Pulmonary artery endothelial cell (primary cell): ENCODE results near the gene COPA. TPM values are rescaled to one million over a fixed set of nuclear protein-coding genes. Genes with fewer than 3 reads are reported as not detected.

Experiments
- DNase-seq: peaks from one replicate; pipeline ENCODE4 v3.0.0-alpha.2; 2011; ENCODE audit warnings: low read depth, low spot score
- total RNA-seq: library from RNA; depleted of rRNA; stranded (reverse); fragments of >200 nt; gene quantifications from 2 replicates; pipeline ENCODE4 v1.2.3, GENCODE V29; 2014

The COPA gene
- total RNA-seq, 1 donor from 2014 or later = 334 TPM

DNA sequence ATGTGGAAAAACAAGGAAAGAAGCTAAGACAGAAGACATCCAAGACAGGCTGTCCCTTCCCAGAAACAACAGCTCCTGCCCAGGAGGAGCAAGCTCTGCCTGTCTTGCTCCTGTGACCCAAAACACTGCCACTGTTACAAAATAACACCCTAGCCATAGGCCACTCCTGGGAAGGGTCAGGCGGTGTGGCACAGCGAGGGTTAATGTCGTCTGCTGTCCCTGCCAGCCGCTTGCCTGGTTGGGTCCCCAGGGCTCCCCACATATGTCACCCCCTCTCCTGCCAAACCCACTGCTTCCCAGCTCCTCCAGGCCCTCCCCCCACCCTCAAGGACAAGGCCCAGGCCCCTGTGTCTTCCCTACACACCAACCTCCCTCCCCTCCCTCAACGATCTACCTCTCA, 20.0 kb upstream of the COPA start:
- no peak for DNase-seq

DNA sequence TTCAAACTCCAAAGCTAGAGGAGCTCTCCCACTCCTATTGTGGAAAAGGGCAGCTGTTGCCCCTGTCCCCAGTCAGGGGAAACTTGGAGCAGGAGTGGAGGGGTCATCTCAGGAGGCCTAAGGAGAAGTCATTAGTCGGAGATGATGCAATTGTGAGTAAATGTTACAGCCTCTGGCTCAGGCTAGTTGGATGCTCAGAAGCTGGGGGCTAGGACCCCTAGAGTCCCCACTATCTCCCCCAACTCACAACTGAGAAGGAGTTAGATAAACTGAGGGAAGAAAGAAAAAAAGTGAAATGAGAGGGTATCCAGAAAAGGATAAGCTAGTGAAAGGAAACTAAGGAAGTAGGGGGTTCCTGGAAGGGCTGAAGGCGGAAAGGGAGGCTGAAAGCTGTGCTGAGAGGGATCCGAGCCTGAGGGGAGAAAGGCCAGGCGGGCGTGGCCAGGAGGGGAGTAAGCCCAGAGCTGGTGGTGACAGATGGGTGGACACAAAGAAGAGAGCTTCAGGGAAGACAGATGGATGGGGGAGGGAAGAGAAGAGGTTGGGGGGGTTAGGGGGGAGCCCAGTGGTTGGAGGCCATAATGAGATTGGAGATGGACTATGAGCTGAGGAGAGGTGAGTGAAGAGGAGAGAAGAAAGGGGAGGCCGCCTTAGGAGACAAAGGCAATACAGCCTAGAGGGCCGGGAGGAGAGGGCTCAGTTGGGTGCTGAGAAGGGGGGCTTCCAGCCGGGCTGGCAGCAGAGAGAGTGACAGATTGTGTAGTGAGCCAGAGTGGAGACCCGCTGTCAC, 19.3 kb upstream of the COPA start:
- DNase-seq = no peak

DNA sequence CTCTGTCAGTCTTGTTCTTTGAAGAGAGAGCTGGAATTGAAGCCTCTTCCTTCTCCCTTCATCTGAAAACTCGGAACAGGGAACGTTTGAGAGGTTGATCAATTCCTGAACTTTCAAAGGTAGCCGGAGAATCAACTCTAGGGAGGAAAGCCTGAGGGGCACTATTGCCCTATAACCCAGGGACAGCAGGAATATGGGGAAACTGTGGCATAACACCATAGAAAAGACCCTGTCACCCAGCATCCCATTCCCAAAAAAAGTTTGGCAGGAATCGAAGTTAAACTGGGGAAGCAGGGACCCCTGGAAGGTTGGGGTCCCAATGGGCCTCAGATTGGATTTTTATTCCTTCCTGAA, 18.7 kb upstream of the COPA start:
- no peak for DNase-seq

DNA sequence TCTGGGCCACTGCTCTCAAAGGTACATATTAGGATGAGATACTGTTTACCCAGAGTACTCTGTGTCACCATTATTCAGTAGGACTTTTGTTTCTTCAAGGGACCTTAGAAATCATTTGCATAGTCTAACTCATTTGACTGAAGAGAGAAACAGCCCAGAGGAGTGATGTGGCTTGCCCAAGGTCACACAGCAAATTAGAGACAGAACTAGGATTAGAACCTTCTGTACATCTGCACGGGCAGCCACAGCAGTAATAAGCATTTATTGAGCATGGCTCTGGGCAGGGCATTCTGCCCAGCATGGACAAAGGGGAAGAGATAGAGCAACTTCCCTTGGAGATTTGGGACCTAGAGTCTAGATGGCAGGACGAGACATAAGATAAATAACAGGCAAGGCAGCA, 18.1 kb upstream of the COPA start:
- DNase-seq = no peak

DNA sequence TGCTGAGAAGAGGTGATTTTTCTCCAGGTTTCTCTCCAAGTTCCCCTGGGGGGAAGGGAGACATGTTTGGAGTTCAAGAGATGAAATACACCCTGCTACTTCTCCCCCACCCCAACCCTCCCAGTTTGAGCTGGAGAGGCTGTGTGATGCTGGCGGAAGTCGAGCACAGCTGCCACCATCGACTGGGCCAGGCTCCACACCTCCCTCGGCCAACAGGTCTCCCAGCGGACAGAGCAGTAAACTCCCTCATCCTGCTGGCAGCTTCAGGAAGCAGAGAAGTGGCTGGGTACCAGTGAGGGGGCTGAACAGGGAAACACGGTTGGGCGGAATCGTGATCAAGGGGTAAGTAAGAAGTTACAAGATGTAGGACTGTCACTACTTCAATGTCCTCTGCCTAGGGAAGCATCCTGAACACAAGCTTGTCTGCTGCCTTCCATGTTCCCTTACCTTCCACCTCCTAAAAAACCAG, 17.2 kb upstream of the COPA start:
- no peak for DNase-seq

DNA sequence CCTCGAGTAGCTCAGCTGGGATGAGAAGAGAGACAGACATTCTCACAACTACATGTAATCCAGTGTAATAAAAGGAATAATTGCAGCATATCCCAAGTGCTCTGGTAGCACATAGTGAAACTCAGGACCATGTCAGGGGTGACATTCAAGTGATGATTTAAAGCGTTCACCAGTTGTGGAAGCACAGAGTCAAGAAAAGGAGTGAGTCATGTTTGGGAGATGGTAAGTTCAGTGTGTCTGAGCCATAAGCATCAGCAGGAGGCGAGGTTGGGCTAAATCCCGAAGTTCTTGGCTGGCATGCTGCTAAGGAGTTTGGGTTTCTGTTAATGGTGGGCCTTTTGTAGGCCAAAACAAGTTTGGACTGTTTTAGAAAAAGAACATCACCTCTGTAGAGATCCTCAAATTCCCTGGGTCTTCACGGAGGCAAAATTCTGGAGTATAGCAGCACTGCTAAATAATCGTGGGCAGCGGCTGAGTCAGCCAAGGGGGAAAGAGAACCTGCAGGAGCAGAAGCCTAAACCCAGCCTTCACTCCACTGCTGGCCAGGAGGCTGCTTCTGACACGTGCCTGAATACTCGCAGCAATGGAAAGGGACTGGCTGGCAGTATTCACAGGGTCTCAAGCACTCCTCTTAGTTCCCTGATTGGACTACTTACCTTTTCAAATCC, 16.6 kb upstream of the COPA start:
- DNase-seq = no peak

DNA sequence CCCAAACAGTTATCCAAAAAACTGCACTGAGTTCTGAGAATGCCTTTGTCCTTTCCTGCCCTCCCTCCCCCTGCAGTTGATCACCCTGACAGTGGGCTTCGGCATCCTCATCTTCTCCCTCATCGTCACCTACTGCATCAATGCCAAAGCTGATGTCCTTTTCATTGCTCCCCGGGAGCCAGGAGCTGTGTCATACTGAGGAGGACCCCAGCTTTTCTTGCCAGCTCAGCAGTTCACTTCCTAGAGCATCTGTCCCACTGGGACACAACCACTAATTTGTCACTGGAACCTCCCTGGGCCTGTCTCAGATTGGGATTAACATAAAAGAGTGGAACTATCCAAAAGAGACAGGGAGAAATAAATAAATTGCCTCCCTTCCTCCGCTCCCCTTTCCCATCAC, 15.0 kb upstream of the COPA start:
- no peak for DNase-seq

DNA sequence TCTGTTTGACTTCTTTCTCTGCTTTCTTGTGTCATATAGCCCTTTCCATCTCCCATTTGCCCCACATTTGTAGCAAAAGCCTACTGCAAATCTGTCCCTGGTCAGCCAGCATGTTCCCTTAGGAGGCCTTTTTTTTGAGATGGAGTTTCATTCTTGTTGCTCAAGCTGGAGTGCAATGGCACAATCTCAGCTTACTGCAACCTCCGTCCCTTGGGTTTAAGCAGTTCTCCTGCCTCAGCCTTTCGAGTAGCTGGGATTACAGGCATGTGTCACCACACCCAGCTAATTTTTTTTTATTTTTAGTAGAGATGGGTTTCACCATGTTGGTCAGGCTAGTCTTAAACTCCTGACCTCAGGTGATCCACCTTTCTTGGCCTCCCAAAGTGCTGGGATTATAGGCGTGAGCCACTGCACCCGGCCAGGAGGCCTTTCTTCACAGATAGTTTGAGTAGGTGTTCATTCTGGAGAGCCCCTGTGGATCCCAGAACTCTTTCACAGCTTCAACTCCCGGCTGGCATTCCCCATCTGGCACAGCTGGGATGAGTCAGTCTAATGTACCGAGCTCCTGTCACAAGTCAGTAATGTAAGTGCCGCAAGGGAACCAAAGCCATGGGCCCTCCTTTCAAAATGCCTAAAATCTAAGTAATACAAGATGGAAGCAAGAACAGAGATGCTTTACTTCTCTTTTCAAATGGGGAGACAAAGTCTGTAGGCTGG, 14.4 kb upstream of the COPA start:
- no peak for DNase-seq

DNA sequence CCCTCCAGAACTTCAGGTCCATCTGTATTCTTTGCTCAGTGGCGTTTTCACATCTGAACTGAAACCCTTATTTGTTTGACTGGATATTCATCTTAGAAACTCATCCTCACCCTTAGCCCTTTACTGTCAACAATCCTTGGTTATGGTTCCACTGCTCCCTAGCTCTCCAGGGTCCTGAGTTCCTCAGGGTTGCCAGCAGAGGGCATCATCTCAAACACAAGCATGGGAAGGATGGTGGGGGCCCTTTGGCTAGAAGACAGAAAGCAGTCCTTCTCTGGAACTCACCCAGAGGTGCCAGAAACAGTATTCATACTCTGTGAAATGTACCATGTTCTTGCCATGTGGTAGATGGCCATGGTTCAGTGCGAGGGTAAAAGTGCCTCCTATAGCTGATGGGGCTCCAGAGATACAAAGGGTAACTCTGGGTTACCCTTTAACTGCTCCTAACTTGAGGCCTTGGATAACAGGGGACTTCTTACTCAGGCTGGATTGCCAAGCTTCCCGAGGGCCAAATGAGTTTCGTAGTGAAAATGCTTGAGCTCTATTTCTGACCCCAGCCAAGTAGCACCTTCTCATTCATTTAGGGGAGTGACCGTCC, 11.4 kb upstream of the COPA start:
- DNase-seq = no peak

DNA sequence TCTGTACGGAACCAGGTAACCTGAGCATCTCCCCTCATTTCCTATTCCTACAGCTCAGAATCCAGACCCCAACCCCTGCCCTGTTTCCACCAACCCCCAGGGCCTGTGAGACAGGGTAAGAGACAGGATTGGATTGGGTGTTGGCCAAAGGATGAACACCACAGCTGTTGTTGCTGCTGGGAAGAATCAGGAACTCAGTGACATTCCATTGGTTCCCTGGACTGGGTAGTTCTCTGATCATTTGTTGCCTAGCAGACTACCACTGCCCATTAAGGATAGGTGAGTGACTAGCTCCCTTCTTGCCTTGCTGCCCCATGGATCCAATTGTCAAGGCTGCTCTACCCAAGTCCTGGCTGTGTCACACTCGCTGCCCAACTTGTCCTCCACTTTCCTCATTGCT, 10.2 kb upstream of the COPA start:
- DNase-seq = no peak

DNA sequence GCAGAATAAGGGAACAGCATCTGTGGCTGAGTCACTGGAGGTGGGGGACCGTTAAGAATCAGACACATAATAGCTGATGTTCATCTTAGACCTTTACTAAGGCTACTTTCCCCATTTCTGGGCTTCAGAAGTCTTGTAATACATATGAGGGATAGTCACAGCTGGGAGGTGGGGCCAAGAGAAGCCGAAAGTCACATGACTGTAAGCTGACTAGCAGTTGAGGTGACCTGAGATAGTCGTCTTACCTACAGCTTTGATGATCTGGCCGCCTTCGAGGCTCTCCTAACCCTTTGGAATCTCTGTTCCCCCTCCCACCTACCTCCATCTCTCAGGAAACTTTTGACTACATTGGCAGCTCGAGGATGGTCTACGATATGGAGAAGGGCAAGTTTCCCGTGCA, 9.5 kb upstream of the COPA start:
- DNase-seq = no peak

DNA sequence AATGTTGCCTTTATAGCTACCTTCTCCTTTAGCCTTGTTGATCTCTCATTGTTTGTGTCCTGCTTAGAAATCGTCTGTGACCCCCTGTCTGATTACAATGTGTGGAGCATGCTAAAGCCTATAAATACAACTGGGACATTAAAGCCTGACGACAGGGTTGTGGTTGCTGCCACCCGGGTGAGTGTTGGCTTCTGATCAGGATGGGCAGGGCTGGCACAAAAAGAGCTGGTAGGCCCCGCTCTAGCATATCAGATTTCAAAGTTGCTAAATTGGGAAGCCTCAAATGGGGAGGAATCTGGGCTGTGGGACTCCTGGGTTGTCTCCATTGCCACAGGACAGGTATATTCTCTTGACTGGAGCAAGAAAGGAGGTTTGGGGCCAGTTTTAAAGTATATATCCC, 8.6 kb upstream of the COPA start:
- no peak for DNase-seq

DNA sequence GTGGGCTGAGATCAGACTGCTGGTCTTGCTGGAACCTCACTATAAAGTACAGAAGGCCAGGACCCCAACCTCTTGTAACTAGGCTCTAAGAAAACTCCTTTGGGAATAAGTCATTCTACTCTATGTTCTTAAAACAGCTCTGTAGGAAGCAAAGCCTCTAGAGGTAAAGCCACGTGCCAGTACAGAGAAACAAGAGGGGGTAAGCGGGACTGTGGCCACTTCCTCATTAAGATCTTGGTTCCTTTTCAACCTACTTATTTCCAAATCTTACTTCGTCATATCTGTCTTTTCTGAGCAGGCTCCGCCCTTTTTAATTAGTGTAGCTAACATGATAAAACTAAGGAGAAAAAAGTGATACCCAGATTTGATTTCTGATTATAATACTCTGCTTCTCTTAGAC, 3.9 kb upstream of the COPA start:
- no peak for DNase-seq

DNA sequence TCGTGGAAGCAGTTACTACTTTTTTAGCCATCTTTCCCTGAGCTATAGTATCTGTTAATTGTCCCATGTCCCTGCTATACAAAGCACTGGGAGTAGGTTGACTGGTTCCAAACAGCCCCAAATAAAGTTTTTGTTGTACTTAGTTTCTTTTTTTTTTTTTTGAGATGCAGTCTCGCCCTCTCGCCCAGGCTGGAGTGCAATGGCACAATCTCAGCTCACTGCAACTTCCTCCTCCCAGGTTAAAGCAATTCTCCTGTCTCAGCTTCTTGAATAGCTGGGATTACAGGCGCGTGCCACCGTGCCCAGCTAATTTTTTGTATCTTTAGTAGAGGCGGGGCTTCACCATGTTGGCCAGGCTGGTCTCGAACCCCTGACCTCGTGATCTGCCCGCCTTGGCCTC, 3.4 kb upstream of the COPA start:
- DNase-seq = no peak

DNA sequence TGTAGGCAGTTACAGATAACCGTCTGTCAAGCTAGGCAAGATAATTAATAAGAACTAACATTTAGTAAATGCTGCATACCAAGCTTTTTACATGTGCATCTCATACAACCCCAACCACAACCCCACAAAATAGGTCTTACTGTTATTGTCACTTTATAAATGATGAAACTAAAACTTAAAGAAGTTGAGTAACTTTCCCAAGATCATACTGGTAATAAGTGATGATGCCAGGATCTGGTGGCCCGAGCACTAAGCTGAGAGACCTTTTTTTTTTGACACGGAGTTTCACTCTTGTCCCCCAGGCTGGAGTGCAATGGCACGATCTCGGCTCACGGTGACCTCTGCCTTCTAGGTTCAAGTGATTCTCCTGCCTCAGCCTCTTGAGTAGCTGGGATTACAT, 1.9 kb upstream of the COPA start:
- DNase-seq = no peak

DNA sequence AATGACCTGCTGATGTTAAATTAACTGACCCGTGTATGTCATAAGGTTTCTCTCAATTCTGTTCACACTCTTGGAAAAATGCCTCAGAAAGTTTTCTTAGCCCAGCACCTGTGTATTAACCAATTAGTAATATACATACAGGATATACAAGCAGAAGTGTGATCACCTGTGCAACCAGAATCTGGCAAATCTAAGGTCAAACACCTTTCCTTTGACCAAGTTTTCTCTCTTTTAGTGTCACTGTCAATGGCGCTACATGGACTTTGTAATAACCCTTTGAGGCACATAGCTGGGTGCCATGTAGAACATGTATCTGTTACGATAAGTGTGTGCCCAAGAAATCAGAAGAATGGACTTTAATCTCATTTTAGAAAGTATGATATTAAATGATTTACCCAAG, 1.2 kb upstream of the COPA start:
- DNase-seq = no peak

DNA sequence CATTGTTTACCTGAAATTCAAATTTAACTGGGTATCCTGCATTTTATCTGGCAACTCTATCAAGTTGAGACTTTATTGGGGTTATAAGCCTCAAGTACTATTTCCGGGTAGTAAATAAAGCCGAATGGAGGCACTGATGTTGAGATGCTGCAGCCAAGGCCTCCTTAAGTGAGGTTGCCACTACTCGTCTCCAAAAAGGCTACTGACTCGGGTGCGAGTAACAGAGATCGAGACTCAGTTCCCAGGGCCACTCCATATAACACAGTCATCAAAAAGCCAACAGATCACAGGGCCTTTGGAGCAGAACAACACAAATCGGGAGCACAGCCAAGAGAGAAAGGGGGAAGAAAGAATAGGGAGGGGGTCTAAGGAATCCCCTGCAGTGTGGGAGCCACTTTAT, 524 bp downstream of the COPA start:
- no peak for DNase-seq

DNA sequence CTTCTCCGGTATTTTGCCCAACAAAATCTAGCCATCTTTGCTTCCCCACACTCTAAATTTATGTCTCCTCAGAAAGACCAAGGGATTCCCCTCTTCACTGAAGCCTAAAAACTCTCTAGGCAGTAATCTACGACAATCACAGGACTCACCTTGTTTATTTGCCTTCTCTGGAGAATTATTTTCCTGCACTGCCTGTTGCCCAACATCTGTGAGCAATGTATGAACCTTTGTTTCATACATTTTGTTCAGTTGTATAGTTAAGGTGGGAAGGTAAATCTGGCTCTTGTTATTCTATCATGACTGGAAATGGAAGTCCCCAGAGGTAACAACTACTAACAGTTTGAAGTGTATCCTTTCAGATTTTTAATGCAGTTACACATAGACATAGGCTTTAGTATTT, 2.2 kb downstream of the COPA start:
- DNase-seq = no peak

DNA sequence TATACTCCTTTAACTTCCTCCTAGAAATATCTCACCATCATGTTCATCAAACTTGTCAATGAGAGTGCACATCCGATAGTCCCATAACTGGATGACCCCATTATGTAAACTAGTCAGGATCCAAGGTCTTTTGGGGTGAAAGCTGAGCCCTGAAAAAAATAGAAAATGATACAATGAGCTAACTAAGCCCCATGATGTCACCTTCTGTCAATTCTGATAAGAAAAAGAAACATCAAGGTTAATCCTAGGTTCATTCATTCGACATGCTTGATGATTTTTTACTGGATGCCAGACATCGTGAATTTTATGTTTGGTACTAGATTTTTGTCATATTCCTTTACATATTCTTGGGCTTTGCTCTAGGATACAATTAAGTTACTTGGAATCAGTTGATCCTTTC, 2.9 kb downstream of the COPA start:
- DNase-seq = no peak

DNA sequence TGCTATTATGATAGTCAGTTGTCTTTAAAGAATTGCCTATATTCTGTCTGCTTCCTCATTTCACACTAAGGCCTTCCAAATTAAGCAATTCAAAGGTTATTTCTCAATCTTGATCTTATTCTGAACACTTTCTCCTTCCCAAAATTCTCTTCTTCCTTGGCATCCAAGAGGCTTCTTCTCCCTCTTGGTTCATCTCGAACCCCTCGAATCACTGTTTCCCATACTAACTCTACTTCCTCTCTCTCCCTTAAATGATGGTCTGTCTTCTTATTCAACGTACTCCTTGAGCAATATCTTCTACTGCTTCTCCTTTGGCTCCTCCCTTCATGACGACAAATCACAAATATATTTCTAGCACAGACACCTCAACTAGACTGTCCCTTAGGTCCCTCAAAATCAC, 4.5 kb downstream of the COPA start:
- DNase-seq = no peak

DNA sequence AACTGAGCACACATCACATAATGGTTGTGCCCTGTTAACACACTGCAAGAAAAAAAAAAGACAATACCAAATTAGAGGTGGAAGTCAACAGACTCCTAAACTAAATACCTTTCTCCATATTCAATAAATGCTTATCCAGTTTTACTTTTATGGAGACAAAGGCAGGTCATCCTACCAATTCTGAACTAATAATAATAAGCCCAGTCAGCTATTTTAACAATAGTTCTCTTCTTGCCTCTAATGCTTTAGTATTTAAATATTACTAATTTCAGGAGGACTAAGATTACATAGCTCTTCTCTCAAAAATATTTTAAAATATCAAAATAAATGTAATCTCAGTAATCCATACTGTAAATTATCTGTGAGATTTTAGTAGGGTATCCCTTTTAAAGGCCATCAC, 10.5 kb downstream of the COPA start:
- no peak for DNase-seq

DNA sequence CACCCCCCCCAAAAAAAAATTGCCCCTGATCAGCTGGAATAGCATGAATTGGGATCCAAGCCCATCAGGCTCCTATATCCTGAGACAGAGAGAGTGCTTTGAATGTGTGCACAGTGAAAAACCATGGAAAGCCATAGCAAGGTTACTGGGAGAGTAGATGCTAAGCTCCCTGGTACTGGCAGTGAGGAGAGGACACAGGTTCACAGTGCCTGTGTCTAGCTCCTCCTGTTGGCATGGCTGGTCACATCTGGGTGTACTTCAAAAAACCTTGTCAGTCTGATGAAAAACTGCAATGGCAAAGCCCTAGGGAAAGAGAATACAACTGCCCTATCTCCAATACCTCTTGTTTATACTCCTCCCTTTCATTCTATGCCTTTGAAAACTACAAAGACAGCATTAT, 12.9 kb downstream of the COPA start:
- no peak for DNase-seq
